ENCODE data around the gene DPM1.

GRCh38 chr20:50991076-50991475, 32.7 kb upstream of the DPM1 start:
- no peak for TF ChIP-seq POLR2A (IDR thresholded peaks at IDR 0.05)
- TF ChIP-seq CTCF (IDR thresholded peaks at IDR 0.05), result no peak

All from thyroid gland (tissue), 4 donors.